ENCODE results near the gene TUT4.
"Not testable (repeated sequence)": the region's sequence is repeated elsewhere in the genome, so short reads cannot be mapped to it uniquely, and the experiment has no call there.

Gene TUT4

DNA sequence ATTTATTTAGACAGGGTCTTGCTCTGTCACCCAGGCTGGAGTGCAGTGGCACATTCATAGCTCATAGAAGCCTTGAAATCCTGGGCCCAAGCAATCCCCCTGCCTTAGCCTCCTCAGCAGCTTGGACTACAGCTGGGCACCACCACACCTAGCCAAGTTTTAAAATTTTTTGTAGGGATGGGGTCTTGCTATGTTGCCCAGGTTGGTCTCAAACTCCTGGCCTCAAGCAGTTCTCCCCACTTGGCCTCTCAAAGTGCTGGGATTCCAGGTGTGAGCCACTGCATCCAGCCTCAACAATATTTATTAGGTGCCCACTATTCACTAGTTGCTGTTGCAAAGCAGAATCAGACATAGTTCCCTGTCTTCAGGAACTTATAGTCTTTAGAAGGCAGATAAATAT is 35.1 kb upstream of the TUT4 start:
- no peak for TF ChIP-seq CTCF (IDR thresholded peaks at IDR 0.05; ENCODE audit: insufficient read depth, low read depth, low read length, missing control alignments)
- no peak overlapping the region for H3K4me3 ChIP-seq (ENCODE audit: low read length)
- no peak for DNase-seq (ENCODE audit: low read depth)

DNA sequence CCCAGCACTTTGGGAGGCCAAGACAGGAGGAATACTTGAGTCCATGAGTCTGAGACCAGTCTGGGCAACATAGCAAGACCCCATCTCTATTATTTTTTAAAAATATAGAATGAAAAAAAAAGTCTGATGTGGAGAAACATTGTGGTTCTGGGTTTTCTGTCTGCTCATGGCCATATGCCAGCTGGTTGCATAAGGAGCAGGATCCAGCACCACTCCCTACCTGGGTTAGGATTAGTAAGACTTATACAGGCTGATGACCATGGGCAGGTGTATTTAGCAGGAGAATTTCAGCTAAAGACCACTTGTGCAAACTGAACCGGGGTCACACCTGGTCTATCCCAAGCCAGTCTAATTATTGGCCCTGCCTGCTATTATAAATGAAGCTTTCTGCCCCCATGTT is 32.6 kb upstream of the TUT4 start:
- no peak overlapping the region for H3K4me3 ChIP-seq (ENCODE audit: low read length)
- peak; percentile 59 for DNase-seq (ENCODE audit: low read depth)
- TF ChIP-seq CTCF (IDR thresholded peaks at IDR 0.05; ENCODE audit: insufficient read depth, low read depth, low read length, missing control alignments), result no peak

DNA sequence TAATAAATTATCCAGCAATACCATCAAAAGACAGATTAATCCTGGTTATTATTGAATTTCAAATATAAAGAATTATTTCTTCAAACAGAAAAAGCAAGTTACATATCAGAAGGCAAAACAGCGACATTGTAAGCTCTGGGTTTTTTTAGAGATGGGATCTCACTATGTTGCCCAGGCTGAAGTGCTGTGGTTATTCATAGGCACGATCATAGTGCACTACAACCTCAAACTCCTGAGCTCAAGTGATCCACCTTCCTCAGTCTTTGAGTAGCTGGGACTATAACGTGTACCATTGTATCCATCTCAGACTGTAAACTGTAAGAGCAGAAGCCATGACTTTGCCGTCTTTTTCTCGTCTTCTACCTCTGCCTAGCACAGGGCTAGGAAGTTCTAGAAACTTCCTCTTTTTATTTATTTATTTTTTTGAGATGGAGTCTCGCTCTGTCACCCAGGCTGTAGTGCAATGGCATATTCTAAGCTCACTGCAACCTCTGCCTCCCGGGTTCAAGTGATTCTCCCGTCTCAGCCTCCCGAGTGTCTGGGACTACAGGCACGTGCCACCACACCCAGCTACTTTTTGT is 29.3 kb upstream of the TUT4 start:
- TF ChIP-seq CTCF (IDR thresholded peaks at IDR 0.05; ENCODE audit: insufficient read depth, low read depth, low read length, missing control alignments), result no peak
- DNase-seq (ENCODE audit: low read depth), result no peak
- no peak overlapping the region for H3K4me3 ChIP-seq (ENCODE audit: low read length)

- no peak for TF ChIP-seq CTCF (IDR thresholded peaks at IDR 0.05; ENCODE audit: insufficient read depth, low read depth, low read length, missing control alignments)
- no peak for DNase-seq (ENCODE audit: low read depth)
- no peak overlapping the region for H3K4me3 ChIP-seq (ENCODE audit: low read length)
Measured at GRCh38 chr1:52580283-52580682, 27.4 kb upstream of the TUT4 start.

DNA sequence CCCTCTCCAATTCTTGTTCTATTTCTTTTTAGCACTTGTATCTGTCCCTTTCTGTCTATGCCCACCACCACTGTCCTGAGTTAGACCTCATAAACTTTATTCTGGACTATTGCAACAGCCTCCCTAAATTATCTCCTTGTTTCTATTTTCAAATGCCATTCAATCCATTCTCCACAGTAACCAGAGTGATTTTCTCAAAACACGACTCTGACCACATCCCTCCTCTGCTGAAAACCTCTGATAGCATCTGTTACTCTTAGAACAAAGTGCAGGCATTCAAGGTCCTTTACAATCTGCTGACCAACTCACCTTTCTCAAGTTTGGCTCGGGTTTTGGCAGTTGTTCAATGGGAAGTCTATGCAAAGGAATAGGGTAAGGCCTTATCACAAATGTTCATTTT is 26.5 kb upstream of the TUT4 start:
- no peak for TF ChIP-seq CTCF (IDR thresholded peaks at IDR 0.05; ENCODE audit: insufficient read depth, low read depth, low read length, missing control alignments)
- no peak for DNase-seq (ENCODE audit: low read depth)
- no peak overlapping the region for H3K4me3 ChIP-seq (ENCODE audit: low read length)

GRCh38 chr1:52578066-52578465 is 25.2 kb upstream of the TUT4 start:
- peak; percentile 41 for DNase-seq (ENCODE audit: low read depth)
- not testable (repeated sequence) for H3K4me3 ChIP-seq (ENCODE audit: low read length)

GRCh38 chr1:52576074-52576473 is 23.2 kb upstream of the TUT4 start:
- no peak overlapping the region for H3K4me3 ChIP-seq (ENCODE audit: low read length)
- DNase-seq (ENCODE audit: low read depth), result no peak
- TF ChIP-seq CTCF (IDR thresholded peaks at IDR 0.05; ENCODE audit: insufficient read depth, low read depth, low read length, missing control alignments), result no peak
